Left lung (tissue), 10 donors: Measurements from ENCODE around the gene ZNF519. TPM values are rescaled to one million over a fixed set of nuclear protein-coding genes. Genes with fewer than 3 reads are reported as not detected.

ENCODE experiments used
- ATAC-seq: fragments of 200-7000 bp; cut with Tn5 transposase; one replicate; pipeline ENCODE4 v1.9.1; 2020; ENCODE audit warnings: moderate library complexity
- DNase-seq, 4 donors: peaks; one replicate each; pipeline ENCODE4 v3.0.0-alpha.2; 2013 to 2020
- H3K27ac ChIP-seq, 2 donors: fragments of 200-600 bp; sonication (generic) in 1 of 2; one replicate each; pipeline versions ENCODE4 v1.5.0 to v1.8.0; 2020 to 2021
- H3K27me3 ChIP-seq, 2 donors: fragments of 200-600 bp; sonication (generic) in 1 of 2; one replicate each; pipeline versions ENCODE4 v1.5.0 to v1.8.0; 2020 to 2021
- H3K36me3 ChIP-seq, 2 donors: fragments of 200-600 bp; sonication (generic) in 1 of 2; one replicate each; pipeline versions ENCODE4 v1.5.0 to v1.8.0; 2020 to 2021
- H3K4me1 ChIP-seq, 2 donors: fragments of 200-600 bp; one replicate each; pipeline ENCODE4 v1.8.0; 2021
- H3K4me3 ChIP-seq, 2 donors: fragments of 200-600 bp; sonication (generic) in 1 of 2; one replicate each; pipeline versions ENCODE4 v1.5.0 to v1.8.0; 2020 to 2021; ENCODE audit warnings: mild to moderate bottlenecking in 1 of 2
- H3K9me3 ChIP-seq, 2 donors: fragments of 200-600 bp; sonication (generic) in 1 of 2; one replicate each; pipeline versions ENCODE4 v1.5.0 to v1.8.0; 2020 to 2021
- intact Hi-C, 2 donors: fragments of 100-400 bp; cut with DNase I; formaldehyde crosslinking; loops; one replicate each; pipeline versions ENCODE4 v1.11.2 to v1.14.2; 2022
- polyA plus RNA-seq, 6 donors: library from polyadenylated mRNA; unstranded; fragments of 120-200 nt; gene quantifications; one replicate each; pipeline ENCODE4 v1.2.1, GENCODE V29; 2013; ENCODE audit not compliant: insufficient read length in 6 of 6
- total RNA-seq, 2 donors: library from RNA; stranded (reverse); fragmentation: NEBNext Ultra II Directional; extraction: Animal tissue kit (Norgen Biotek cat#: 25700); gene quantifications; one replicate each; pipeline ENCODE4 v1.2.1, GENCODE V29; 2021
- TF ChIP-seq, protein P1 (sequence below), 2 donors: fragments of 200-600 bp; sonication (generic) in 1 of 2; IDR thresholded peaks; one replicate each; pipeline versions ENCODE4 v1.5.0 to v1.8.0; 2021; ENCODE audit warnings: antibody characterized with exemption in 2 of 2
- donor health status: DM: no; HTN: yes; CAD: no.
- donor health status: DM: no; HTN: no; CAD: no.

The ZNF519 gene
- total and polyA plus RNA-seq, 8 donors: 4.6 to 22.3 (median 14.7) TPM

DNA sequence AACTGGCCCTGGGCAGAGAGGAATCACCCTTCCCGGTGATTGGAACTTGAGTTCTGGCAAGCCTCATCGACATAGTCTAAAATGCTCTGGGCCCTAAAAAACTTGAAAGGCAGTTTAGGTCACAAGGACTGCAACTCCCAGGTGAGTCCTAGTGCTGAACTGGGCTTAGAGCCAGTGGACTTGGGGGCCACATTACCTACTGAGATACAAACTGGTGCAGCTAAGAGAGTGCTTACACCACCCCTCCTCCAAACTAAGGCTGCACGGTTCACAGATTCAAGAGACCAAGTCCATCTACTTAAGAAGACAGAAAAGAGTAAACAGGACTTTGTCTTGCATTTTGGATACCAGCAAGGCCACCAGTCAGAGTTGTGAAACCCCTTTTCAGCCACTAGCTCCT, 25.3 kb downstream of the ZNF519 start:
- Histone ChIP-seq H3K9me3 (peaks cover 0 to 9% of the 10 kb centered on the region in 2 donors), H3K4me1 (no peaks in the 10 kb centered on the region), H3K27me3 (no peaks in the 10 kb centered on the region), H3K36me3 (no peaks in the 10 kb centered on the region), H3K4me3 (no peak overlapping the region), H3K27ac (no peak overlapping the region)
- intact Hi-C loops: no loop called here
- no peak for DNase-seq
- ATAC-seq: no peak
- TF ChIP-seq, protein P1, sequence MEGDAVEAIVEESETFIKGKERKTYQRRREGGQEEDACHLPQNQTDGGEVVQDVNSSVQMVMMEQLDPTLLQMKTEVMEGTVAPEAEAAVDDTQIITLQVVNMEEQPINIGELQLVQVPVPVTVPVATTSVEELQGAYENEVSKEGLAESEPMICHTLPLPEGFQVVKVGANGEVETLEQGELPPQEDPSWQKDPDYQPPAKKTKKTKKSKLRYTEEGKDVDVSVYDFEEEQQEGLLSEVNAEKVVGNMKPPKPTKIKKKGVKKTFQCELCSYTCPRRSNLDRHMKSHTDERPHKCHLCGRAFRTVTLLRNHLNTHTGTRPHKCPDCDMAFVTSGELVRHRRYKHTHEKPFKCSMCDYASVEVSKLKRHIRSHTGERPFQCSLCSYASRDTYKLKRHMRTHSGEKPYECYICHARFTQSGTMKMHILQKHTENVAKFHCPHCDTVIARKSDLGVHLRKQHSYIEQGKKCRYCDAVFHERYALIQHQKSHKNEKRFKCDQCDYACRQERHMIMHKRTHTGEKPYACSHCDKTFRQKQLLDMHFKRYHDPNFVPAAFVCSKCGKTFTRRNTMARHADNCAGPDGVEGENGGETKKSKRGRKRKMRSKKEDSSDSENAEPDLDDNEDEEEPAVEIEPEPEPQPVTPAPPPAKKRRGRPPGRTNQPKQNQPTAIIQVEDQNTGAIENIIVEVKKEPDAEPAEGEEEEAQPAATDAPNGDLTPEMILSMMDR (IDR thresholded peaks at IDR 0.05): no peak

DNA sequence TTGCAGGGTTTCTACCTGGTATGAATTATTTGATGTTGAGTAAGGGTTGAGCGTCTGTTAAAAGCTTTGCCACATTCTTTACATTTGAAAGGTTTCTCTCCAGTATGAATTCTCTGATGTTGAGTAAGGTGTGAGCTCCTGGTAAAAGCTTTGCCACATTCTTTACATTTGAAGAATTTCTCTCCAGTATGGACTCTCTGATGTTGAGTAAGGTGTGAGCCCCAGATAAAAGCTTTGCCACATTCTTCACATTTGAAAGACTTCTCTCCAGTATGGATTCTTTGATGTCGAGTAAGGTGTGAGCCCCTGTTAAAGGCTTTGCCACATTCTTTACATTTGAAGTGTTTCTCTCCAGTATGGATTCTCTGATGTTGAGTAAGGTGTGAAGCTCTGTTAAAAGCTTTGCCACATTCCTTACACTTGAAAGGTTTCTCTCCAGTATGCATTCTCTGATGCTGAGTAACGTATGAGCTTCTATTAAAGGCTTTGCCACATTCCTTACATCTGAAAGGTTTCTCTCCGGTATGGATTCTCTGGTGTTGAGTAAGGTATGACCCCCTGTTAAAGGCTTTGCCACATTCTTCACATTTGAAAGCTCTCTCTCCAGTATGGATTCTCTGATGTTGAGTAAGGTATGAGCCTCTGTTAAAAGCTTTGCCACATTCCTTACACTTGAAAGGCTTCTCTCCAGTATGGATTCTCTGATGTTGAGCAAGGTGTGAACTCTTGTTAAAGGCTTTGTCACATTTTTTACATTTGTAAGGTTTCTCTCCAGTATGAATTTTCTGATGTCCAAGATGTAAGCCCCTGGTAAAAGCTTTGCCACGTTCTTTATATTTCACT, 27.1 kb downstream of the ZNF519 start:
- no peak for ATAC-seq
- no peaks in the 10 kb centered on the region for H3K27me3 ChIP-seq
- H3K36me3 ChIP-seq: no peaks in the 10 kb centered on the region

DNA sequence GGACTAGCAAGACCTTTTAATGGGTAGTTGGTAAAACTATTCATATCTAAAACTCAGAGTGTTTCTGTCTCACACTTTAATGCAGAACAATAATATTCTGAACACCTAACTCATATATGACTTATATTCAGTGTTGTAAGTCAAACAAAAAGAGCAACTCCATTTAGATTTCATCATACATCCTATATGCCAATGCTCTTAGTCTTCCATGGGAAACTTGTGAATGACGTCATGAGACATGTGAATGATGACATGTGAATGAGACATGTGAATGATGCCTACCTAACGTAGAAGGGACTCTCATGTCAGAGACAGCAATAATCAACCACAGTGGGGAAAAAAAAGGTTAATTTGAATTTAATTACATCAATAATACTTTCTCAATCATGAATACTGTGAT, 28.0 kb downstream of the ZNF519 start:
- Histone ChIP-seq H3K27ac (no peak overlapping the region), H3K4me1 (no peaks in the 10 kb centered on the region), H3K9me3 (peaks cover 0 to 2% of the 10 kb centered on the region in 2 donors), H3K4me3 (no peak overlapping the region), H3K36me3 (no peaks in the 10 kb centered on the region), H3K27me3 (no peaks in the 10 kb centered on the region)
- DNase-seq (no peak), ATAC-seq (no peak)
- intact Hi-C loops: no loop called here
- TF ChIP-seq, protein P1 (IDR thresholded peaks at IDR 0.05): no peak

More for the DNA sequence above, 27.1 kb downstream of the ZNF519 start:
- Histone ChIP-seq H3K27ac (no peak overlapping the region), H3K9me3 (peaks cover 0 to 9% of the 10 kb centered on the region in 2 donors), H3K4me1 (no peaks in the 10 kb centered on the region), H3K4me3 (no peak overlapping the region)
- TF ChIP-seq, protein P1 (IDR thresholded peaks at IDR 0.05): no peak
- intact Hi-C loops: no loop called here
- no peak for DNase-seq

DNA sequence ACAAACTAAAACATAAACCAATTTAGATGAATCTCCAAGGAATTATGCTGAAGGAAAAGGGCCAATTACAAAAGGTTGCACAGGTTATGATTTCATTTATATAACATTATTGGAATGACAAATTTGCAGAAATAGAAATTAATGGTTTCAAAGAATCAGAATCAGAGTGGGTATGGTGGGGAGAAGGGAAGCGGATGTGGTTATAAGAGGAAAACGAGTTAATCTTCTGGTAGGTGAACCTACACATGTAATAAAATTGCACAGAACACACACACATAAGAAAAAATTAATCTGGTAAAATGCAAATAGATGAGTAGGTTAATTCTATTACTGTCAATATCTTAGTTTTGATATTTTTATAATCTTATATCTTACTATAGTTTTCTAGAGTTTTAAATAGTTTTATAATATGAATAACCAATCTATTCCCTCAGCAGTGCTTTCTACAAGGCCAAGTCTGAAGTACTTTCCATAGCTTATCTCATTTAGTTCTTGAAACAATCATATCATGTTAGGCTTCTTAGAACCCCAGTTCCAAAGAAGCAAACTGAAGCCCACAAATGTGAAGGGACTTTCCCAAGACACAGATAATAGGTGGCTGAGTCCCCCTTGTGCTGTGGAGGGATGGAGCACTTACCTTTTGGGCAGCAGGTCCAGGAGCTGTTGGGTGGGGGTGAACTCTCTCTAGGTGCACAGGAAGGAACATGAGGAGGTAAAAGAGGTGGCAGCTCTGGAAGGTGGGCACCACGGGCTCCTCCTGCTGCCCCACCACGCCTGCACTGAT, 31.5 kb downstream of the ZNF519 start:
- Histone ChIP-seq H3K9me3 (no peaks in the 10 kb centered on the region), H3K4me3 (no peak overlapping the region), H3K36me3 (no peaks in the 10 kb centered on the region), H3K27ac (no peak overlapping the region), H3K27me3 (no peaks in the 10 kb centered on the region), H3K4me1 (no peaks in the 10 kb centered on the region)
- no peak for DNase-seq
- TF ChIP-seq, protein P1 (IDR thresholded peaks at IDR 0.05): no peak
- intact Hi-C loops: no loop called here
- no peak for ATAC-seq

DNA sequence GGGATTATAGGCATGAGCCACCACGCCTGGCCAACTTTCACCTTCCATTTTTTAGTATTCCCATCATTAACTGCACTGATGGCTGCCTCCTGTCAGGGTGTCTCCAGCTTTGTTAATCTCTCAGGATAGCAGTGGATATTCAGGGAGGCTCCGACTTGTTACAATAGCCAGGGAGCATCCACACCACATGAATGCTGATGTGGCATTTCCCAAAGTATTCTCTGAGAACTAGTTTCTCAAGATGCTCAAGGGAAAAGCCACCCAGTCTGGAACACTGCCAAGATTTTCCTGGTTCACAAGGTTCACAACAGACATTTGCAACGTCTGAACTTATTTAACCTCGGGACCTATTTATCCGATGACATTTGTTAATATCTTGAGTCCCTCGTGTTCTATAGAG, 33.8 kb downstream of the ZNF519 start:
- intact Hi-C loops: no loop called here

More for the DNA sequence above, 33.8 kb downstream of the ZNF519 start:
- Histone ChIP-seq H3K9me3 (no peaks in the 10 kb centered on the region), H3K36me3 (no peaks in the 10 kb centered on the region), H3K27ac (no peak overlapping the region), H3K4me1 (no peaks in the 10 kb centered on the region), H3K27me3 (no peaks in the 10 kb centered on the region), H3K4me3 (no peak overlapping the region)
- DNase-seq (no peak), ATAC-seq (no peak)
- TF ChIP-seq, protein P1 (IDR thresholded peaks at IDR 0.05): no peak
